OCI-LY1 (cell line): Measurements from ENCODE around the gene MRPL19.

Source experiments
- H2AFZ ChIP-seq: fragments of 200-600 bp; sonication (generic), shearing (Covaris generic); 2 replicates; pipeline ENCODE4 v1.6.0; 2014; ENCODE audit warnings: antibody characterized with exemption, mild to moderate bottlenecking, low read length
- H3F3A ChIP-seq: fragments of 200-600 bp; sonication (generic), shearing (Covaris generic); 2 replicates; pipeline ENCODE4 v1.6.0; 2014; ENCODE audit warnings: mild to moderate bottlenecking, antibody characterized with exemption, low read length, moderate library complexity; ENCODE audit not compliant: insufficient read depth
- H3K27ac ChIP-seq: fragments of 200-600 bp; sonication (generic); 2 replicates; pipeline ENCODE4 v1.5.1; 2014; ENCODE audit warnings: low read length, mixed run types, mild to moderate bottlenecking, low read depth; ENCODE audit not compliant: poor library complexity, severe bottlenecking
- H3K27me3 ChIP-seq: fragments of 200-600 bp; sonication (generic); 2 replicates; pipeline ENCODE4 v1.6.0; 2014; ENCODE audit warnings: antibody characterized with exemption, mild to moderate bottlenecking, low read length, moderate library complexity; ENCODE audit not compliant: insufficient read depth
- H3K36me3 ChIP-seq: fragments of 200-600 bp; sonication (generic); 2 replicates; pipeline ENCODE4 v1.6.1; 2014; ENCODE audit warnings: mild to moderate bottlenecking, antibody characterized with exemption, low read length, moderate library complexity, mixed read lengths; ENCODE audit not compliant: insufficient read depth
- H3K4me1 ChIP-seq: fragments of 200-600 bp; sonication (generic); 2 replicates; pipeline ENCODE4 v1.5.1; 2014; ENCODE audit warnings: mild to moderate bottlenecking, low read length, moderate library complexity; ENCODE audit not compliant: insufficient read depth, severe bottlenecking
- H3K4me2 ChIP-seq: fragments of 200-600 bp; sonication (generic), shearing (Covaris generic); 2 replicates; pipeline ENCODE4 v1.6.1; 2014; ENCODE audit warnings: low read length
- H3K4me3 ChIP-seq: fragments of 200-600 bp; sonication (generic); 2 replicates; pipeline ENCODE4 v1.5.1; 2014; ENCODE audit warnings: low read length, low read depth, mild to moderate bottlenecking, mixed read lengths; ENCODE audit not compliant: poor library complexity, severe bottlenecking
- H3K79me2 ChIP-seq: fragments of 200-600 bp; shearing (Covaris generic); 2 replicates; pipeline ENCODE4 v1.6.1; 2016; ENCODE audit warnings: mixed run types, low read length, mixed read lengths; ENCODE audit not compliant: insufficient read depth
- H3K9ac ChIP-seq: fragments of 200-600 bp; sonication (generic), shearing (Covaris generic); 2 replicates; pipeline ENCODE4 v1.6.1; 2014; ENCODE audit warnings: mild to moderate bottlenecking, low read length, mixed read lengths
- H3K9me2 ChIP-seq: fragments of 200-600 bp; sonication (generic), shearing (Covaris generic); 2 replicates; pipeline ENCODE4 v1.6.1; 2014; ENCODE audit warnings: low read depth, mild to moderate bottlenecking, low read length, mixed read lengths
- H3K9me3 ChIP-seq: fragments of 200-600 bp; shearing (Covaris generic); 2 replicates; pipeline ENCODE4 v1.6.1; 2014; ENCODE audit warnings: low read length, mixed read lengths
- H4K20me1 ChIP-seq: fragments of 200-600 bp; sonication (generic), shearing (Covaris generic); 2 replicates; pipeline ENCODE4 v1.6.0; 2016; ENCODE audit warnings: mild to moderate bottlenecking, low read length; ENCODE audit not compliant: insufficient read depth
- EZH2 ChIP-seq: fragments of 200-600 bp; sonication (generic), shearing (Covaris generic); IDR thresholded peaks from 2 replicates; pipeline ENCODE4 v1.8.0; 2017; ENCODE audit warnings: borderline replicate concordance, mixed run types, mild to moderate bottlenecking, antibody characterized with exemption, low read length, moderate library complexity, mixed read lengths
- TF ChIP-seq, protein P1 (sequence below): fragments of 200-600 bp; sonication (generic), shearing (Covaris generic); IDR thresholded peaks from 2 replicates; pipeline ENCODE4 v1.5.1; 2017; ENCODE audit warnings: mild to moderate bottlenecking, antibody characterized with exemption, low read length, moderate library complexity, mixed read lengths

MRPL19 gene

DNA sequence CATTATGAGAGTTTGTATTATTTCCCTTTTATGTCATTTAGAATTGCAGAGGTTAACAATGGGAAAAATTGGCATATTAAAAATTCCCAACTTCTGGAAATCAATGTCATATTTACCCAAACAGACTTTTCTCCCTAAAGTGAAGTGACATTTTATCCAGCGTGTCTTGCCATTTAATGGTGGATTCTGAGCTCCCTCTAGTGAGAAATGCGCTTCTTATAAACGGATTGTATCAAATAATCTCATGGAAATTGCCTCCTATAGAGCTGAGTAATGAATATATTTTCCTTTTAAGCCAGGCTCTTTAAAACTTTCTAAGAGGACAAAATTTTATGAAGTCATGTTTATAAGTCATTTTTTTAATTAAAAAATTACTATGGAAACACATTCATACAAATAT is 69.8 kb downstream of the MRPL19 start:
- H3K79me2 ChIP-seq, result no peaks in the 10 kb centered on the region

DNA sequence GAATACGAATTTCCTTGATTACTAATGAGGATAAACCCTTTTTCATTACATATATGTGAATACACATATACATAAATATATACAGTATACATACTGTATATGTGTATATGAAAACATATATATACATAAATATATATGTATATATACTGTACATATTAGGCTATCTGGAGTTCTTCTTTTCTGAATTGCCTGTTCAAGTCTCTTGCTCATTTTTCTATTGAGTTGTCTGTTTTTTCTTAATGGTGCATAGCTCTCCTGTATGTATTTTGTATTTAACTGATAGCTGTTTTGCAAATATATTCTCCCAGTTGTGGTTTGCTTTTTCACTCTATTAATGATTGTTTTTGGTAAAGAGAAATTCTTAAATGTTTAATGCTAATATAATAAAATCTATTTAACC is 73.0 kb downstream of the MRPL19 start:
- Histone ChIP-seq H4K20me1 (no peaks in the 10 kb centered on the region), H3K79me2 (no peaks in the 10 kb centered on the region), H3K4me2 (no peak overlapping the region), H3K9me2 (no peaks in the 10 kb centered on the region), H3K36me3 (no peaks in the 10 kb centered on the region), H3K27ac (no peak overlapping the region), H3K9ac (no peak overlapping the region), H3K4me3 (no peak overlapping the region), H3K9me3 (no peaks in the 10 kb centered on the region), H3F3A (no peaks in the 10 kb centered on the region), H2AFZ (no peak overlapping the region), H3K4me1 (no peaks in the 10 kb centered on the region), H3K27me3 (no peaks in the 10 kb centered on the region)
- no peak for TF ChIP-seq EZH2
- TF ChIP-seq, protein P1, sequence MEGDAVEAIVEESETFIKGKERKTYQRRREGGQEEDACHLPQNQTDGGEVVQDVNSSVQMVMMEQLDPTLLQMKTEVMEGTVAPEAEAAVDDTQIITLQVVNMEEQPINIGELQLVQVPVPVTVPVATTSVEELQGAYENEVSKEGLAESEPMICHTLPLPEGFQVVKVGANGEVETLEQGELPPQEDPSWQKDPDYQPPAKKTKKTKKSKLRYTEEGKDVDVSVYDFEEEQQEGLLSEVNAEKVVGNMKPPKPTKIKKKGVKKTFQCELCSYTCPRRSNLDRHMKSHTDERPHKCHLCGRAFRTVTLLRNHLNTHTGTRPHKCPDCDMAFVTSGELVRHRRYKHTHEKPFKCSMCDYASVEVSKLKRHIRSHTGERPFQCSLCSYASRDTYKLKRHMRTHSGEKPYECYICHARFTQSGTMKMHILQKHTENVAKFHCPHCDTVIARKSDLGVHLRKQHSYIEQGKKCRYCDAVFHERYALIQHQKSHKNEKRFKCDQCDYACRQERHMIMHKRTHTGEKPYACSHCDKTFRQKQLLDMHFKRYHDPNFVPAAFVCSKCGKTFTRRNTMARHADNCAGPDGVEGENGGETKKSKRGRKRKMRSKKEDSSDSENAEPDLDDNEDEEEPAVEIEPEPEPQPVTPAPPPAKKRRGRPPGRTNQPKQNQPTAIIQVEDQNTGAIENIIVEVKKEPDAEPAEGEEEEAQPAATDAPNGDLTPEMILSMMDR, result no peak

More for the DNA sequence above, 69.8 kb downstream of the MRPL19 start:
- Histone ChIP-seq H3K27me3 (no peaks in the 10 kb centered on the region), H3K27ac (no peak overlapping the region), H3F3A (no peaks in the 10 kb centered on the region), H3K9me2 (no peaks in the 10 kb centered on the region), H3K4me3 (no peak overlapping the region), H3K36me3 (no peaks in the 10 kb centered on the region), H3K9me3 (no peaks in the 10 kb centered on the region), H3K4me1 (peaks cover 1% of the 10 kb centered on the region), H3K9ac (no peak overlapping the region), H2AFZ (no peak overlapping the region), H3K4me2 (no peak overlapping the region), H4K20me1 (no peaks in the 10 kb centered on the region)
- TF ChIP-seq, protein P1, result peak; percentile 36; the same call in 1 of the 2 replicates
- no peak for TF ChIP-seq EZH2

DNA sequence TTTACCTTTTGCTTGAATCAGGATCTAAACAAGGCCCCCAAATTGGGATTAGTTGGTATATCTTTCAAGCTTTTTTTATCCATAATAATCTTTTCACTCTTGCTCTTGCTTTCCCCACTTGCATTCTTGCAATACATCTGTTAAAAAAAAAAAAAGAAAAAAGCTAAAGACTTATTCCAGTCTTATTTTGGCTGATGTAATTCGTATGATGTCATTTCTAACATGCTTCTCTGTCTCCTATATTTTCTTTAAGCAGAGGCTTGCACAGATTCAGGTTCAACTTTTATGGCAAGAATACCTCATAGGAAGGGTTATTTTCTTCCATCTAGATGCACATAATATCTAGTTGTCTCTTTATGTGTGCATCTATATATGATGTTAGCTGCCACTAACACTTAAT is 73.9 kb downstream of the MRPL19 start:
- Histone ChIP-seq H3K27ac (no peak overlapping the region), H2AFZ (no peak overlapping the region), H3K9me3 (no peaks in the 10 kb centered on the region), H3K9me2 (no peaks in the 10 kb centered on the region), H3K4me1 (no peaks in the 10 kb centered on the region), H3K4me3 (no peak overlapping the region), H3K27me3 (no peaks in the 10 kb centered on the region), H4K20me1 (no peaks in the 10 kb centered on the region), H3K9ac (no peak overlapping the region), H3K4me2 (no peak overlapping the region), H3K36me3 (no peaks in the 10 kb centered on the region), H3K79me2 (no peaks in the 10 kb centered on the region), H3F3A (no peaks in the 10 kb centered on the region)
- TF ChIP-seq, protein P1, result no peak
- TF ChIP-seq EZH2, result no peak
